Pancreas (tissue), 10 donors: Measurements from ENCODE around the gene MYO7B. TPM values are rescaled to one million over a fixed set of nuclear protein-coding genes. Genes with fewer than 3 reads are reported as not detected.
"Not testable (repeated sequence)": the region's sequence is repeated elsewhere in the genome, so short reads cannot be mapped to it uniquely, and the experiment has no call there.

Experiments used
- ATAC-seq, 4 donors: fragments of 200-7000 bp; cut with Tn5 transposase; one replicate each; pipeline versions ENCODE4 v1.8.0 to v1.9.1; 2020; ENCODE audit warnings: mild to moderate bottlenecking in 4 of 4, moderate library complexity in 4 of 4
- DNase-seq, 6 donors: peaks; one replicate each; pipeline ENCODE4 v3.0.0-alpha.2; 2020
- FAIRE-seq: peaks from 2 replicates; lab custom pipeline; 2012; peaks lifted over from hg19 to GRCh38; lab: Jason Lieb, UNC
- H3K27ac ChIP-seq, 4 donors: fragments of 200-600 bp; sonication (generic); 1 replicate in 3 of 4; 2 replicates in 1 of 4; pipeline versions ENCODE4 v1.5.0 to v1.8.0; 2020
- H3K27me3 ChIP-seq, 4 donors: fragments of 200-600 bp; one replicate each; pipeline ENCODE4 v1.8.0; 2021
- H3K36me3 ChIP-seq, 3 donors: fragments of 200-600 bp; sonication (generic) in 1 of 3; one replicate each; pipeline versions ENCODE4 v1.5.0 to v1.8.0; 2020 to 2021
- H3K4me1 ChIP-seq, 3 donors: fragments of 200-600 bp; one replicate each; pipeline ENCODE4 v1.8.0; 2021
- H3K4me3 ChIP-seq, 4 donors: fragments of 200-600 bp; sonication (generic) in 2 of 4; one replicate each; pipeline versions ENCODE4 v1.5.0 to v1.8.0; 2020 to 2021
- H3K9me3 ChIP-seq, 4 donors: fragments of 200-600 bp; one replicate each; pipeline ENCODE4 v1.8.0; 2021
- WGBS, 2 donors: extraction: QIAGEN DNeasy Blood & Tissue Kit; methylation state at CpG; one replicate each; pipeline ENCODE4 v1.1.7; 2013; 5-methylcytosine and 5-hydroxymethylcytosine counted together
- intact Hi-C, 3 donors: fragments of 100-400 bp; cut with DNase I; formaldehyde crosslinking; loops; one replicate each; pipeline versions ENCODE4 v1.11.1 to v1.14.2; 2022
- polyA plus RNA-seq, 2 donors: library from polyadenylated mRNA; stranded (reverse); fragments of 200-250 nt; gene quantifications; one replicate each; pipeline ENCODE4 v1.2.3, GENCODE V29; 2013
- total RNA-seq, 6 donors: library from RNA; stranded (reverse); fragmentation: NEBNext Ultra II Directional in 4 of 6; extraction: Animal tissue kit (Norgen Biotek cat#: 25700) in 4 of 6; gene quantifications; one replicate each; pipeline versions ENCODE4 v1.2.1 to v1.2.4, GENCODE V29; 2021 to 2023
- TF ChIP-seq, protein P1 (sequence below), 4 donors: fragments of 200-600 bp; sonication (generic) in 3 of 4; IDR thresholded peaks; one replicate each; pipeline versions ENCODE4 v1.5.0 to v1.8.0; 2021; ENCODE audit warnings: antibody characterized with exemption in 4 of 4
- donor health status: healthy with polysubstance abuse.
- donor health status: DM: no; HTN: no; CAD: no; lungs with moderate emphysema.
- donor health status: DM: no; HTN: no; CAD: no.
- donor health status: control.
- donor health status: control.
- donor health status: Bipolar disorder and iron deficiency.
- donor health status: DM: yes; HTN: yes; CAD: no.
- donor health status: DM: no; HTN: no; CAD: no.
- donor health status: DM: no; HTN: no; CAD: no.
- donor health status: DM: yes; HTN: yes; CAD: no.

The MYO7B gene
- total and polyA plus RNA-seq, 8 donors = 0.12 to 1.5 (median 0.83) TPM

DNA sequence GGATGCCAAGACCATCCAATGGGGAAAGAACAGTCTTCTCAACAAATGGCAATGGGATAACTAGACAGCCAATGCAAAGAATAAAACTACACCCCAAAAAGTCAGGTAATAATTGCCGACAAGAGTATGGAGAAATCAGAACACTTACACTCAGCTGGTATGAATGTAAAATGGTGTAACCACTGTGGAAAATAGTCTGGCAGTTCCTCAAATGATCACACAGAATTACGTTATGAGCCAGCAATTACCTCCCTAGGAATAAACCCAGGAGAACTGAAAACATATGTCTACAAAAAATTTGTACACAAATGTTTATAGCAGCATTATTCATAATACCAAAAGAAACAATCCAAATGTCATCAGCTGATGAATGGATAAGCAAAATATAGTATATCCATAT lies 18.0 kb upstream of the MYO7B start:
- FAIRE-seq (no peak), DNase-seq (no peak), ATAC-seq (no peak)
- H3K27ac ChIP-seq = no peak overlapping the region
- TF ChIP-seq, protein P1, sequence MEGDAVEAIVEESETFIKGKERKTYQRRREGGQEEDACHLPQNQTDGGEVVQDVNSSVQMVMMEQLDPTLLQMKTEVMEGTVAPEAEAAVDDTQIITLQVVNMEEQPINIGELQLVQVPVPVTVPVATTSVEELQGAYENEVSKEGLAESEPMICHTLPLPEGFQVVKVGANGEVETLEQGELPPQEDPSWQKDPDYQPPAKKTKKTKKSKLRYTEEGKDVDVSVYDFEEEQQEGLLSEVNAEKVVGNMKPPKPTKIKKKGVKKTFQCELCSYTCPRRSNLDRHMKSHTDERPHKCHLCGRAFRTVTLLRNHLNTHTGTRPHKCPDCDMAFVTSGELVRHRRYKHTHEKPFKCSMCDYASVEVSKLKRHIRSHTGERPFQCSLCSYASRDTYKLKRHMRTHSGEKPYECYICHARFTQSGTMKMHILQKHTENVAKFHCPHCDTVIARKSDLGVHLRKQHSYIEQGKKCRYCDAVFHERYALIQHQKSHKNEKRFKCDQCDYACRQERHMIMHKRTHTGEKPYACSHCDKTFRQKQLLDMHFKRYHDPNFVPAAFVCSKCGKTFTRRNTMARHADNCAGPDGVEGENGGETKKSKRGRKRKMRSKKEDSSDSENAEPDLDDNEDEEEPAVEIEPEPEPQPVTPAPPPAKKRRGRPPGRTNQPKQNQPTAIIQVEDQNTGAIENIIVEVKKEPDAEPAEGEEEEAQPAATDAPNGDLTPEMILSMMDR (IDR thresholded peaks at IDR 0.05) = no peak
- H3K9me3 ChIP-seq = no peaks in the 10 kb centered on the region
- no peak overlapping the region for H3K4me3 ChIP-seq
- intact Hi-C loops = no loop called here
- WGBS, 2 donors = 95 to 96% methylated on average over 2 of the region's 2 CpGs
- H3K36me3 ChIP-seq = no peaks in the 10 kb centered on the region
- H3K27me3 ChIP-seq = no peaks in the 10 kb centered on the region
- H3K4me1 ChIP-seq = peaks cover 0 to 3% (median 0%) of the 10 kb centered on the region in 3 donors

DNA sequence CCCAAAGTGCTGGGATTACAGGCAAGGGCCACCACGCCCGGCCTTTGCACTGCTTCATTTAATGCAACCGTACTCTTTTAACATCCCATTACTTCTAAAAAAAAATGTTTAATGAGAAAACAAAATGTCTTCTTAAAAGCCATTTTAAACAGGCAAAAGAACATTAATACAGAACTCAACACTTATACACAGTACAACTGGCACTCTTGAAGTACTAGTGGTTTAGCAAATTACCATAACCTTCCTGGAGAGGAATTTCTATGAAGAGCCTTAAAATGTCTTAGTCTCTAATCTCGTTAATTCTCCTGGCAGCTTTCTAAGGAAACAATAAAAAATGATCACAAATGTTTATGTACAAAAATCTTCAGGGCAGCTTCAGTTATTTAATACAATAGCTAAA lies 15.1 kb upstream of the MYO7B start:
- TF ChIP-seq, protein P1 (IDR thresholded peaks at IDR 0.05) = no peak
- no peaks in the 10 kb centered on the region for H3K36me3 ChIP-seq
- peaks cover 0 to 11% (median 11%) of the 10 kb centered on the region in 3 donors for H3K4me1 ChIP-seq
- no peak for FAIRE-seq
- ATAC-seq = no peak
- WGBS, 2 donors = 94 to 96% methylated on average over 4 of the region's 4 CpGs
- no peak overlapping the region for H3K27ac ChIP-seq
- DNase-seq = no peak
- H3K4me3 ChIP-seq = no peak overlapping the region
- no peaks in the 10 kb centered on the region for H3K27me3 ChIP-seq
- H3K9me3 ChIP-seq = no peaks in the 10 kb centered on the region
- intact Hi-C loops = no loop called here

DNA sequence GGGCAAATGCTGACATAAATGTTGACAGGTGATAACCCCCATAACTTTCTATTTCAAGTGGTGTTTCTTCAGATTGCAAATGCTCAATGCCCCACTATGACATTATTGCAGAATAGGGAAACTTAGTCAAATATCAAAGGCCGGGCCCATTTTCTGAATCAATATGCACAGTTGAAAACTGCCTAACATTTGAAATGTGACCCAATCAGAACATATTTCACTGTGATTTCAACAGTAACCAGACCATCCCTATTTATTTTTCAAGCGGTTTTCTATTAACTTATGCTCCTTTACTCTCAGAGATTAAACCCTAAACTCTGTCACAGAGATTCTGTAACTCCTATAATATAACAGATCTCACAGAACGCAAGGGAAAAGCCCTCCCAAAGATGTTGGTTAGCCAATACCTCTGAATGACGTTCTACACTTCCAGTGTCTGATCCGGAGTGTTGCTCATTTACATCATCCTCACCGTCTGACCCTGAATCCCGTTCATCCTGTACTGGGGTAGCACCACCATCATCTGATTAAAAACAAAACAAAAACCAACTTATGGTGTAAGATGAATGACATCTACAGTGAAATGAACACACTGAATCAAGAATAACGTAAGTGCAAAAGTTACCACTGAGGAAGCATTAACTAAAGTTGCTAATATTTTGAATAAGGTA lies 12.1 kb upstream of the MYO7B start:
- intact Hi-C loops = no loop called here
- DNase-seq = no peak
- Histone ChIP-seq H3K9me3 (no peaks in the 10 kb centered on the region), H3K27me3 (no peaks in the 10 kb centered on the region), H3K36me3 (no peaks in the 10 kb centered on the region), H3K4me1 (peaks cover 3 to 14% (median 11%) of the 10 kb centered on the region in 3 donors), H3K4me3 (no peak overlapping the region), H3K27ac (no peak overlapping the region)
- WGBS, 2 donors = 72 to 79% methylated on average over 8 of the region's 8 CpGs
- TF ChIP-seq, protein P1 (IDR thresholded peaks at IDR 0.05) = no peak
- no peak for FAIRE-seq
- ATAC-seq = no peak

DNA sequence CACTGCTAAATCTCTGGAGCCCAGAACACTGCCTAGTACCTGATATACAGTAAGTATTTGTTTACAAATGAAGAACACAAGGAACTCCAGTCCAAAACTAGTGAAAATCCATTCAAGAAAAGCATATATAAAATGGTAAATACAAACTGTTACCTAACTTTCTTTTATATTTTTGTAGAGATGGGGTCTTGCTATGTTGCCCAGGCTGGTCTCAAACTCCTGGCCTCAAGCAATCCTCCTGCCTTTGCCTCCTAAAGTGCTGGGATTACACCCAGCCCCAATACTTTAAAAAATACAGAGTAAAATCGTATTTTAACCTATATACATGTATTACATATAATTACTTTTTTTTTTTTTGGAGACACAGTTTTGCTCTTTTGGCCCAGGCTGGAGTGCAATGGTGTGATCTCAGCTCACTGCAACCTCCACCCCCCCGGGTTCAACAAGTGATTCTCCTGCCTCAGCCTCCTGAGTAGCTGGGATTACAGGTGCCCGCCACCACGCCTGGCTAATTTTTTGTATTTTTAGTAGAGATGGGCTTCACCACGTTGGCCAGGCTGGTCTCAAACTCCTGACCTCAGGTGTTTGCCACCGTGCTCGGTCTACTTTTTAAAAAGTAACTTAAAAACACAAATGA lies 11.2 kb upstream of the MYO7B start:
- H3K27me3 ChIP-seq, H3K36me3 ChIP-seq, intact Hi-C loops, ATAC-seq, H3K9me3 ChIP-seq, H3K27ac ChIP-seq, FAIRE-seq, H3K4me3 ChIP-seq, DNase-seq: not testable (repeated sequence)
- WGBS, 2 donors = 90 to 91% methylated on average over 7 of the region's 7 CpGs
- H3K4me1 ChIP-seq = peaks cover 3 to 14% (median 11%) of the 10 kb centered on the region in 3 donors

DNA sequence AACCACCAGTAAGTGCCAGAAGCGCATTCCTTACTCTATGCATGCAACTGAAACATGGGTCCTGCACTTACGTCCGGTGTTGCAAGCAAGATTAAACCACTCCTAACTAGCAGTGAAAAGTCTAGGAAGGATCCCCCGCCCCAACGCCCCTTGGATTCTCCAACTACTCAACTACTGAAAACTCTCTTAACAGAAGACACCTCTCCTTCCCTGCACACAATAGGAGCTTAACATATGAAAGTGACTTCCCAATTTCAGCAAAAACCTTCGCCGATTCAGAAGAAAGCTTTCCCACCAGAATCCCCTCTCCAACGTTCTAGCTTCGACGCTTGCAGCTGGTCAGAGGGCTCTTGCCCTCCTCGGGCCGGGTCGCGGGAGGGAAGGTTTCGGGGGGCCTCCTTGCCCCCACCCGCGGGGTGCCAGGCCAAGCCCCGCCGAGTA lies 9.8 kb upstream of the MYO7B start:
- no peak for DNase-seq
- FAIRE-seq = no peak
- Histone ChIP-seq H3K9me3 (no peaks in the 10 kb centered on the region), H3K4me1 (peaks cover 3 to 14% (median 11%) of the 10 kb centered on the region in 3 donors), H3K4me3 (peak overlapping the region; percentile 88 to 99 (median 96)), H3K36me3 (no peaks in the 10 kb centered on the region), H3K27me3 (no peaks in the 10 kb centered on the region), H3K27ac (peak overlapping the region; percentile 86 to 96 (median 92))
- 0 to 1% methylated on average over 19 of the region's 19 CpGs for WGBS, 2 donors
- ATAC-seq = peak; percentile 14 to 41 (median 25)
- intact Hi-C loops = no loop called here
- TF ChIP-seq, protein P1 (IDR thresholded peaks at IDR 0.05) = no peak
